ENCODE measurements around the gene NCKAP5L.
"Not testable (repeated sequence)": the region's sequence is repeated elsewhere in the genome, so short reads cannot be mapped to it uniquely, and the experiment has no call there.

Gene NCKAP5L

DNA sequence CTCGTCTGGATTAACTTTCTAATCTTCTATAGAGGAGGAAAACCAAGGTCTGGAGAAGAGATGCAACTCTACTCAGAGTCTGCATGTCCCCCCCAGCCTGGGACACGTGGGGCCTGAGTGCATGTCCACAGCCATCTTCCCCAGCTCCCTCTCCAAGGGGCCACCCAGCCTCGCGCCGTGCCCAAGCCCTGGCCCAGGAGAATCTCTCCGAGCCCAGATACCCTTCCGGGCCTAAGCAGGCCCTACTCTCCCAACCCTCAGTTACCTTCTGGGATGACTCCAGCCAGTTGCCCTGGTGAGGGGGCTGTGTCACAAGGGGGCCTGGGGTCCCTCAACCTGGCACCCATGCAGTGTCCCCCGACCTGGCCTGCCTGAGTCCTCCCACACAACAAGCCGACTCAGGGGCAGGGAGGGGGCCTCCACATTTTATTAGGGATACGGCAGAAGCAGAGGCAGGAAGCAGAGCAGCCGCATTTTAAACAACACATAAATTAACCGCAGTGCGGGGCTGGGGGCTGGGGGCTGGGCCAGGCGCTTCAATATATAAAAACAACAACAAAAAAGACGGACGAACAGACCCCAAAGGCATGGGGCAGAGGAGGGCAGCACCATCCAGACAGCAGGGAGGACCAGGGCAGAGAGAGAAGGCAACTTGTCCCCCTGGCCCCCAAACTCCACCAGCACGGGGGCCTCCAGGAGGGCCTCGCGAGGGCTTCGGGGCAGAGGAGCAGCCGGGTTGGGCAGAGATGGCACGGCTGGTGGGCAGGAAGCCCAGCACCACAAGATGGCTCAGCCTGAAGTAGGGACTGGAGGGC lies 37.3 kb downstream of the NCKAP5L start:
- TF ChIP-seq MAX (IDR thresholded peaks at IDR 0.05; ENCODE audit: low read depth, low read length) (no peak), MYC (IDR thresholded peaks at IDR 0.05; ENCODE audit: low read depth, low read length) (no peak), POLR2A (IDR thresholded peaks at IDR 0.05; ENCODE audit: extremely low read depth, insufficient read length) (no peak), CTCF (IDR thresholded peaks at IDR 0.05; ENCODE audit: low read depth, low read length) (no peak)
- DNase-seq (ENCODE audit: low read depth): no peak
- no peak overlapping the region for H3K4me3 ChIP-seq (ENCODE audit: low read depth, low read length)

DNA sequence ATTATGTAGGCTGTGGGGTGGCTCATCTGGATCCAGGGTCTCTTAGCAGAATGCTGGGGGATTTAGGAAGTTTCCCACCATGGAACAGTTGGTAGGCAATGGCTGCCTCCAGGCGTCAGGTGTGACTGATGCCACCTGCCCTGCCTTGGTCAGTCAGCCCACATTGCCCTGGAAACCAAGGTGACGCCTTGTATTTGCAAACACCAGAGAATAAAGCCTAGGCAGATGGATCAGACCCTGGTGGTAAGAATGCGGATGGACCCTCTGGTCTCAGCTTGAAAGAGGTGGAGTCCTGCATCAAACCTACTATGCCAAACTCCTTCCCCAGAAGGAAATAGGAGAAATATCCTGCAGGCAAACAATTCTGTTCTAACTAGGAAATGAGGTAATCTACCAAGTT lies 38.2 kb downstream of the NCKAP5L start:
- DNase-seq (ENCODE audit: low read depth): no peak
- no peak overlapping the region for H3K4me3 ChIP-seq (ENCODE audit: low read depth, low read length)
- TF ChIP-seq MAX (IDR thresholded peaks at IDR 0.05; ENCODE audit: low read depth, low read length): no peak

GRCh38 chr12:49787672-49788071 lies 40.5 kb downstream of the NCKAP5L start:
- TF ChIP-seq POLR2A (IDR thresholded peaks at IDR 0.05; ENCODE audit: extremely low read depth, insufficient read length) (no peak), MYC (IDR thresholded peaks at IDR 0.05; ENCODE audit: low read depth, low read length) (no peak), CTCF (IDR thresholded peaks at IDR 0.05; ENCODE audit: low read depth, low read length) (no peak), MAX (IDR thresholded peaks at IDR 0.05; ENCODE audit: low read depth, low read length) (no peak)
- DNase-seq (ENCODE audit: low read depth): no peak
- no peak overlapping the region for H3K4me3 ChIP-seq (ENCODE audit: low read depth, low read length)

GRCh38 chr12:49784756-49785409 lies 43.3 kb downstream of the NCKAP5L start:
- TF ChIP-seq MAX (IDR thresholded peaks at IDR 0.05; ENCODE audit: low read depth, low read length) (no peak), MYC (IDR thresholded peaks at IDR 0.05; ENCODE audit: low read depth, low read length) (no peak), CTCF (IDR thresholded peaks at IDR 0.05; ENCODE audit: low read depth, low read length) (no peak), POLR2A (IDR thresholded peaks at IDR 0.05; ENCODE audit: extremely low read depth, insufficient read length) (no peak)
- DNase-seq (ENCODE audit: low read depth): no peak
- no peak overlapping the region for H3K4me3 ChIP-seq (ENCODE audit: low read depth, low read length)

DNA sequence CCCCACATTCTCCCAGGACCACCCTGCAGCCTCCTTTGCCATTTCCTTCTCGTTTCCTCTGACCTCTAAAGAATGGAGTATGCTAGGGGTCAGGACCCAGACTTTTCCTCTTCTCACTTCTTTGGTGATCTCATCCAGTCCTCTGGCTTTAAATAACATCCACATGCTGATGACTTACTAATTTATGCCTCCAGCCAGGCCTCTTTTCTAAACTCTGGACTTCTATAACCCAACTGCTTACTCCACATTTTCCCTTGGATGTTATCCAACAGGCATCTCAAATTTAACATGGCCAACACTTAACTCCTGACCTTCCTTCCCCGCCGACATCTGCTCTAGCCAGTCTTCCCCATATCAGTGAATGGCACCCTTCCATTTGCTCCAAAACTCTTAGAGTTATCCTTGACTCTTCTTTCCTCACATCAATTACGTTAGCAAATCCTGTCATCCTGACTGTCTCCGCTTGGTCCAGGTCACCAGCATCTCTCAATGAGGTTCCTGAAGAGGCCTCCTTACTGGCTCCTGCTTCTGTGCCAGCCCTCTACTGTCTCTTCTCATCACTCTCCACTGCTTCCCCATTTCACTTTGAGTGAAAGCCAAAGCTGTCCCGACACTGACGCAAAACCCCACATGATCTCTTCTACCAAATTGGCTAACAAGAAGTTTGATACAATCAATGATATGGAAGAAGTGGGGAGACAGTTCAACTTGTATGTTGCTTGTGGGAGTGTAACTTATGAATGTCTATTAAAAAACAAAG lies 44.1 kb downstream of the NCKAP5L start:
- no peak overlapping the region for H3K4me3 ChIP-seq (ENCODE audit: low read depth, low read length)
- TF ChIP-seq CTCF (IDR thresholded peaks at IDR 0.05; ENCODE audit: low read depth, low read length) (no peak), MYC (IDR thresholded peaks at IDR 0.05; ENCODE audit: low read depth, low read length) (no peak), POLR2A (IDR thresholded peaks at IDR 0.05; ENCODE audit: extremely low read depth, insufficient read length) (no peak), MAX (IDR thresholded peaks at IDR 0.05; ENCODE audit: low read depth, low read length) (no peak)
- peak; percentile 37 for DNase-seq (ENCODE audit: low read depth)

DNA sequence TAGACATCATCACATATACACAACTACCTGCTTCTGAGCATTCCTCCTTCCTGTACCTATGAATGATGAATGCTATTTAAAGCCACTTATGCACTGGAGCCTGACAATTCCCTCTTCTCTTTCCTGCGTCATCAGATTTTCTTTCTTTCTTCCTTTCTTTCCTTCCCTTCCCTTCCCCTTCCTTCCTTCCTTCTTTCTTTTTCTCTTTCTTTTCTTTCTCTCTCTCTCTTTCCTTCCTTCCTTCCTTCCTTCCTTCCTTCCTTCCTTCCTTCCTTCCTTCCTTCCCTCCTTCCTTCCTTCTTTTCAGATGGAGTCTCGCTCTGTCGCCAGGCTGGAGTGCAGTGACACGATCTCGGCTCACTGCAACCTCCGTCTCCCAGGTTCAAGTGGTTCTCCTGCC lies 47.3 kb downstream of the NCKAP5L start:
- not testable (repeated sequence) for H3K4me3 ChIP-seq (ENCODE audit: low read depth, low read length); DNase-seq (ENCODE audit: low read depth)

Data from NB4 (cell line).